Activated B cell treated with CpG ODN at 0.5 μM for 24 hours (primary cell): Measurements from ENCODE around the gene DDX10. TPM values are rescaled to one million over a fixed set of nuclear protein-coding genes. Genes with fewer than 3 reads are reported as not detected.

Experiments used
- ATAC-seq: fragments of 200-7000 bp; cut with Tn5 transposase; one replicate; pipeline ENCODE4 v1.10.0; 2021; ENCODE audit warnings: low read depth, mild to moderate bottlenecking, moderate library complexity
- CTCF ChIA-PET: fragments of 350-600 bp; sonication (Branson Sonifier 250); formaldehyde crosslinking; loops from one replicate; lab custom pipeline; 2021; ENCODE audit warnings: antibody characterized with exemption; lab: Charles Lee
- POLR2A ChIA-PET: fragments of 350-600 bp; sonication (Branson Sonifier 250); formaldehyde crosslinking; loops from one replicate; lab custom pipeline; 2021; ENCODE audit warnings: antibody characterized with exemption; lab: Charles Lee
- DNase-seq: peaks from one replicate; pipeline ENCODE4 v3.0.0; 2022
- H3K27ac Mint-ChIP-seq: one replicate; pipeline ENCODE4 v1.8.0; 2020; ENCODE audit warnings: mixed read lengths
- H3K27me3 Mint-ChIP-seq: one replicate; pipeline ENCODE4 v1.8.0; 2021; ENCODE audit warnings: mixed read lengths
- H3K36me3 Mint-ChIP-seq: one replicate; pipeline ENCODE4 v1.8.0; 2021; ENCODE audit warnings: low read depth, mixed read lengths
- H3K4me1 Mint-ChIP-seq: one replicate; pipeline ENCODE4 v1.8.0; 2021; ENCODE audit warnings: mixed read lengths
- H3K4me3 Mint-ChIP-seq: one replicate; pipeline ENCODE4 v1.8.0; 2020; ENCODE audit warnings: mild to moderate bottlenecking, mixed read lengths
- H3K9me3 Mint-ChIP-seq: one replicate; pipeline ENCODE4 v1.8.0; 2020; ENCODE audit warnings: mixed read lengths
- CTCF ChIP-seq: fragments of 200-600 bp; IDR thresholded peaks from one replicate; pipeline ENCODE4 v1.8.0; 2022; ENCODE audit warnings: antibody characterized with exemption, mild to moderate bottlenecking
- intact Hi-C: fragments of 100-400 bp; cut with micrococcal nuclease; formaldehyde crosslinking; loops from one replicate; pipeline ENCODE4 v1.15.1; 2024
- total RNA-seq: library from RNA; stranded (reverse); gene quantifications from 2 replicates; pipeline ENCODE4 v1.2.3, GENCODE V29; 2022

Gene DDX10
- total RNA-seq, 1 donor from 2014 or later: 43.3 TPM

DNA sequence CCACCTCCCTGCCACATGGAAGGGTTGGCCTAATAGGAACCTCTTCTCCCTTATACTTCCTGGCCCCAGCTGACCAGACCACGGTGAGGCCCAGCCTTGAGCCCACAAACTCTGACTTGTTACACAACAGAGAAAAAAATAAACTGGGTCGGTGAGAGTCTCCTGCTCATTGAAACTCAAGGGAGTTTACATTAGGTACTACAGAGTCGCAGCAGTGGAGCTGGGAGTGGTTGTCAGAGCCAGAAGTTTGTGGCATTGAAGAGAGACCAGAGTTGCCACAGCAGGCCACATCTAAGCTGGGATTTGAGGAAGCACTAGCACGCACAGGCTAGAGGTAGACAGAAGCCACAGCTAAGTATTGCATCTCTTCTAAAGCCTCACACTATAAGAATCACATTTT lies 296.2 kb downstream of the DDX10 start:
- CTCF ChIA-PET: no interaction called here

DNA sequence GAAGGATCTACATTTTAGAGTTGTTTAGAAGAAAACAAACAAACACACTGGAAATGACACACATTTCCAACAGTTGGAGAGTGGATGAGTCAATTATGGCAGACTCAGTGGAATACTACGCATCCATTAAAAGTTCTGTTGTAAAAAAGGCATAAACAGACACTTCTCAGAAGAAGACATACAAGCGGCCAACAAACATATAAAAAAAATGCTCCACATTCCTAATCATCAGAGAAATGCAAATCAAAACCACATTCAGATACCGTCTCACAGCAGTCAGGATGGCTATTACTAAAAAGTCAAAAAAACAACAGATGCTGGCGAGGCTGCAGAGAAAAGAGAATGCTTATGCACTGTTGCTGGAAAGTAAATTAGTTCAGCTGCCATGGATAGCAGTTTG lies 298.2 kb downstream of the DDX10 start:
- no peak overlapping the region for H3K27ac Mint-ChIP-seq
- CTCF ChIA-PET: no interaction called here

More for the DNA sequence above, 296.2 kb downstream of the DDX10 start:
- ATAC-seq (no peak), DNase-seq (no peak)
- Mint-ChIP-seq H3K36me3 (no peaks in the 10 kb centered on the region), H3K9me3 (no peaks in the 10 kb centered on the region), H3K4me3 (no peak overlapping the region), H3K4me1 (no peaks in the 10 kb centered on the region), H3K27me3 (peaks cover 2% of the 10 kb centered on the region), H3K27ac (no peak overlapping the region)
- POLR2A ChIA-PET: no interaction called here
- intact Hi-C loops: no loop called here
- TF ChIP-seq CTCF: no peak

GRCh38 chr11:108965306-108966001 lies 300.6 kb downstream of the DDX10 start:
- intact Hi-C loops: no loop called here
- no peaks in the 10 kb centered on the region for H3K4me1 Mint-ChIP-seq
- ChIA-PET POLR2A (no interaction called here), CTCF (no interaction called here)
- no peak for ATAC-seq
- no peak for TF ChIP-seq CTCF
- no peaks in the 10 kb centered on the region for H3K9me3 Mint-ChIP-seq
- no peaks in the 10 kb centered on the region for H3K36me3 Mint-ChIP-seq
- peaks cover 2% of the 10 kb centered on the region for H3K27me3 Mint-ChIP-seq
- DNase-seq: no peak
- H3K27ac Mint-ChIP-seq: no peak overlapping the region
- no peak overlapping the region for H3K4me3 Mint-ChIP-seq

More for the DNA sequence above, 298.2 kb downstream of the DDX10 start:
- peaks cover 2% of the 10 kb centered on the region for H3K27me3 Mint-ChIP-seq
- DNase-seq (no peak), ATAC-seq (no peak)
- no peaks in the 10 kb centered on the region for H3K36me3 Mint-ChIP-seq
- H3K9me3 Mint-ChIP-seq: no peaks in the 10 kb centered on the region
- H3K4me3 Mint-ChIP-seq: no peak overlapping the region
- TF ChIP-seq CTCF: no peak
- intact Hi-C loops: no loop called here
- H3K4me1 Mint-ChIP-seq: no peaks in the 10 kb centered on the region
- POLR2A ChIA-PET: no interaction called here

DNA sequence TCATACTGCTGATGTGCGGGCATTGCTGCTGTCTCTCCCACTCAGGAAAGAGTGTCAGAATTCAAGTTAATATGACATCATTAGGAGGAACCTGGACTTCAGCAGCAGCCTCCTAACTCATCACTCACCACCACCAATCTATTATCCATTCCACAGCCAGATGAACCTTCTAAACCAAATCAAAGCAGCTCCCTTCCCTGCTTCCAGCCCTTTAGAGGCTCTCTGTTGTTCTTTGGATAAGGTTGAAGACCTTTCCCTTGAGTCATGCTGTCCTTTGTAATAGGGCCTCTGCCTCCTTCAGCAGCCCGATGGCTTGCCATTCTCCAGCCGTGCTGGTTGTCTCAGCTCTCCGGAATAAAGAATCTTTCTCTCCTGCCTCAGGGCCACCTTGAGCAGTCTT lies 301.3 kb downstream of the DDX10 start:
- ATAC-seq (no peak), DNase-seq (no peak)
- Mint-ChIP-seq H3K4me3 (no peak overlapping the region), H3K27ac (no peak overlapping the region), H3K27me3 (peaks cover 2% of the 10 kb centered on the region), H3K36me3 (no peaks in the 10 kb centered on the region), H3K9me3 (no peaks in the 10 kb centered on the region), H3K4me1 (no peaks in the 10 kb centered on the region)
- ChIA-PET CTCF (no interaction called here), POLR2A (no interaction called here)
- no peak for TF ChIP-seq CTCF
- intact Hi-C loops: no loop called here

GRCh38 chr11:108966978-108967377 lies 302.1 kb downstream of the DDX10 start:
- ATAC-seq: no peak
- intact Hi-C loops: no loop called here
- Mint-ChIP-seq H3K9me3 (no peaks in the 10 kb centered on the region), H3K27ac (no peak overlapping the region), H3K4me1 (no peaks in the 10 kb centered on the region), H3K27me3 (peaks cover 2% of the 10 kb centered on the region), H3K4me3 (no peak overlapping the region), H3K36me3 (no peaks in the 10 kb centered on the region)
- no peak for TF ChIP-seq CTCF
- ChIA-PET POLR2A (no interaction called here), CTCF (no interaction called here)
- no peak for DNase-seq
